NCI-H187 treated with DMSO at 0.1 percent for 48 hours (cell line): Measurements from ENCODE around the gene SSX2IP.
"Not testable (repeated sequence)": the region's sequence is repeated elsewhere in the genome, so short reads cannot be mapped to it uniquely, and the experiment has no call there.

Source experiments
- DNase-seq: peaks from one replicate; lab custom pipeline; 2025; lab: John Stamatoyannopoulos, UW

The SSX2IP gene, protein sequence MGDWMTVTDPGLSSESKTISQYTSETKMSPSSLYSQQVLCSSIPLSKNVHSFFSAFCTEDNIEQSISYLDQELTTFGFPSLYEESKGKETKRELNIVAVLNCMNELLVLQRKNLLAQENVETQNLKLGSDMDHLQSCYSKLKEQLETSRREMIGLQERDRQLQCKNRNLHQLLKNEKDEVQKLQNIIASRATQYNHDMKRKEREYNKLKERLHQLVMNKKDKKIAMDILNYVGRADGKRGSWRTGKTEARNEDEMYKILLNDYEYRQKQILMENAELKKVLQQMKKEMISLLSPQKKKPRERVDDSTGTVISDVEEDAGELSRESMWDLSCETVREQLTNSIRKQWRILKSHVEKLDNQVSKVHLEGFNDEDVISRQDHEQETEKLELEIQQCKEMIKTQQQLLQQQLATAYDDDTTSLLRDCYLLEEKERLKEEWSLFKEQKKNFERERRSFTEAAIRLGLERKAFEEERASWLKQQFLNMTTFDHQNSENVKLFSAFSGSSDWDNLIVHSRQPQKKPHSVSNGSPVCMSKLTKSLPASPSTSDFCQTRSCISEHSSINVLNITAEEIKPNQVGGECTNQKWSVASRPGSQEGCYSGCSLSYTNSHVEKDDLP

GRCh38 chr1:84690397-84691121 lies at the start of gene SSX2IP:
Gene SSX2IP, minus strand, starts transcription at chr1:84690461. Its CDS starts 19,242 bp downstream, at chr1:84671219.
- peak; percentile 75 for DNase-seq

GRCh38 chr1:84738237-84738636 lies 48.0 kb upstream of the SSX2IP start:
- no peak for DNase-seq

DNA sequence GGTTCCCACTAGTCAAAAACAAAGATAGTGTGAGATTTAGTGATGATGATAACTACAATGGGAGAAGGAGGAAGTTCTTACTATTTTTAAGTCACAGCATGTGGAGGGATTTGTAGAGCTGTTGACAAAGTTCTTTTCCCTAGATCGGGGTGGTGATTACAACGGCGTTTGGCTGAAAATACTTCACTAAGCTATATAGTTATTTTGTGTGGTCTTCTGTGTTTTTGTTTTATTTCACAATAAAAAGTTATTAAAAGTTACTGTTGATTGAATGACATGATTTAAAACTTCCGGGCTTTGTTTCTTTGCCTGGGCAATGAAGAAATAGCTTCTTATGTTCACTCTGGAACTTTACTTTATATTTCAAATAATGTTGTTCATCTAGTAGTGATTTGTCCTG lies 47.3 kb upstream of the SSX2IP start:
- DNase-seq = no peak

DNA sequence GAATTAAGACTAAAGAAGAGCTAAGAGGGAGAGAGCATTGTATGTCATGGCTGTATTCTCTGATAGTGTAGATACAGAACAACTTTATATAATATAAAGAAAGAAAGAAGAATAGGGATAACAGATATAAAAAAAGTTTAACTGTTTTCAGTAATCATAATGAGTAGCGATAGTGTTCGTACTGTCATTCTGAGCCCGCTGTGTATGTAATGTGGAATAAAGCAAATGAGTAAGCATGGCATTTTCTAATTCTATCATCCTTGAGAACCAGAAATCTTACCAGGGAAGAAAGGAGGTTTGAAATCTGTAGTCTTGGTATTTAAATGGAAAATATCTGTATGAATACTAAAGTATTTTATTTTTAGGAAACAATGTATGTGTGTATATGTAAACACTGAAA lies 46.7 kb upstream of the SSX2IP start:
- DNase-seq = no peak

DNA sequence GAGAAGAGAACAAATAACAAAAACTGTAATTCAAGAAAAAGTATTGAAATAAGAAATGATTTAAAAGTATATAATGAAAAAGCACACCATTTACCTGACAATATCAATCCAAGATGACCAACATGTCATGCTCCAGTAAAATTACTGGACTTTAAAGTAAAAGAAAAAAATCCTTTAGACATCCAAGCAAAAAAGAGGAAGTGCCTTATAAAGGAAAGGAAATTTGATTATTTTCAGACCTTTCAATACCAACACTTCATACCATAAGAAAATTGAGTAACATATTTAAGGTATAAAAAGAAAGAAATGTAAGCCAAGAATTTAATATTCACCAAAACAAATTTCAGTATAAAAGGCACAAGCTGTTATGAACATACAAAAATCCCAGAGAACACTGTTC lies 46.2 kb upstream of the SSX2IP start:
- no peak for DNase-seq

DNA sequence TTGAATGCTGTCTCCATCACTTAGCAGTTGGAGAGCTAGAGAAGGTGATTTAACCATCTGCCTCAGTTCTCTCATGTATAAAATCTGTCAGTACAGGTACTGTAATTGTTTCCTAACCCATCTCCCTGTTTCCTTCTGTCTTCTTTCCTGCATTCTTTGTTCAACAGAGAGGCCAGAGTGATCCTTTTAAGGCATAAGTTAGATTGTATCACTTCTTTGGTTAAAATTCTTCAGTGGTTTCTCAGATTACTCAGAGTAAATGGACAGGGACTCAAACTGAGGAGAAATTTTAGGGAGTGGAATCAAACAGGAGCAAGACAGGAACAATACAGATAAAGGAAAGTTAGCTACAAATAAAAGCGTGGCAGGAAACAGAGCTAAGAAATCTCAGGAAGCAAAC lies 45.2 kb upstream of the SSX2IP start:
- DNase-seq = no peak

- DNase-seq = no peak
Observed at GRCh38 chr1:84732520-84732919, 42.3 kb upstream of the SSX2IP start.

DNA sequence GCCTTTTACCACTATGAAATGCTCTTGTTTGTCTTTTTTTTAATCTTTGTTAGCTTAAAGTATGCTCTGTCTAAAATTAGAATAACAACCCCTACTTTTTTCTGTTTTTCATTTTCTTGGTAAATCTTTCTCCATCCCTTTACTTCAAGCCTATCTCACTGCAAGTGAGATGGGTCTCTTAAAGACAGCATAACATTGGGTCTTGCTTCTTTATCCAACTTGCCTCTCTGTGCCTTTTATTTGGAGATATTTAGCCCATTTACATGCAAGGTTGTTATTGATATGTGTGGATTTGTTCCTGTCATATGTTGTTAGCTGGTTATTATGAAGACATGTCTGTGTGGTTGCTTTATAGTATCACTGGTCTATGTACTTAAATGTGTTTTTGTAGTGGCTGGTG lies 41.3 kb upstream of the SSX2IP start:
- DNase-seq = no peak

DNA sequence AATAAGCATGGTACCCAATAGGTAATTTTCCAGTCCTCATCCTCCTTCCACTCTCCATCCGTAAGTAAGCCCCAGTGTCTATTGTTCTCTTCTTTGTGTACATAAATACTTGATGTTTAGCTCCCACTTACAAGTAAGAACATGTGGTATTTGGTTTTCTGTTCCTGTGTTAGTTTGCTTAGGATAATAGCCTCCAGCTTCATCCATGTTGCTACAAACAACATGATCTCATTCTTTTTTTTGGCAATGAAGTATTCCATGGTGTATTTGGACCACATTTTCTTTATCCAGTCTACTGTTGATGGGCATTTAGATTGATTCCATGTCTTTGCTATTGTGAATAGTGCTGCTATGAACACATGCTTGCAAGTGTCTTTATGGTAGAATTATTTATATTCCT lies 37.5 kb upstream of the SSX2IP start:
- DNase-seq = not testable (repeated sequence)

DNA sequence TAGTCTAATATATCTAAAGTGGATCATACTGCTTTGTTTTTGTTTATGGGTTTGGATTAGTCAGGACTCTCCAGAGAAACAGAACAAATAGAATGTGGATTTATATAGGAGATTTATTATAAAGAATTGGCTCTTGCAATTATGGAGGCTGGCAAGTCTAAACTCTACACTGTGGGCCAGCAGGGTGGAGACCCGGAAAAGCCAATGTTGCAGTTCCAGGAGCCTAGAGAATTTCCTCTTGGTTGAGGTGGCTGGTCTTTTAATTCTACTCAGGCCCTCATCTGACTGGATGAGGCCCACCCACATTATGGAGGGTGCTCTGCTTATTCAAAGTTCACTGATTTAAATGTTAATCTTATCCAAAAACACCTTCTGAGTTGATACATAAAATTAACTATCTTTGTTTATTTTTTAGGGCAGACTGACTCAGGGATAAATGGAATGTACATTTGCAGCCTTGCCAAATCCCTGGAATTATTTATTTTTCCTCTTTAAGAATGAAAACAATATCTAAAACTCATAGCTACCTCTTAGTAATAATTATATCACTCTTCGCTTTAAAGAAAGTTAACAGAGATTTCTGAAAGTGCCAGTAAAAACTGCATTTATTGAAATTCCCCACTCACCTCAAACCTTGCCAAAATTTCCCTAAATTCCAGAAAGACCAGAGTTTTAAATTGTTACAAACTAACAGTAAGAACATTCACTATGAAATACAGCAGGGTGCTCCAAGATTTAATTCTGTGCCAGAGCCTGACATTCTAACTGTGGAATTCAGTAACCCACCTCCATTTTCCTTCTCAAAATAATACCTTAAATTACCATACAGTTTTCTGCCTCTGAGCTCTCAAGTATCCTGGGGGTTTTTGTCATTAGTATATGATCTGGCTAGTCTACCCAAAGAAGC lies 36.6 kb upstream of the SSX2IP start:
- no peak for DNase-seq

GRCh38 chr1:84724128-84724860 lies 34.0 kb upstream of the SSX2IP start:
- DNase-seq = no peak

DNA sequence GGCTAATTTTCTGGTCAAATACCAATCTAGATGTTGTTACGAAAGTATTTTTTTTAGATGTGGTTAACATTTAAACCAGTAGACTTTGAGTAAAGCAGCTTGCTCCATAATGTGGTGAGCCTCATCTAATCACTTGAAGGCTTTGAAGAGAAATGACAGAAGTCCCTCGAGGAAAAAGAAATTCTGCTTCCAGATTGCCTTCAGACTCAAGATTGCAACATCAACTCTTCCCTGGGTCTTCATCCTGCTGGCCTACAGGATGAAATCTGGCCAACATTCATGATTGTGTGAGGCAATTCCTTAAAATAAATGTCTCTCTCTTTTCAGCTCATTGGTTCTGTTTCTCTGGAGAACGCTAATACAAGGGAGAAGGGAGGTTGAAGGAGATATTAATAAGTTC lies 32.5 kb upstream of the SSX2IP start:
- no peak for DNase-seq

GRCh38 chr1:84721872-84722271 lies 31.6 kb upstream of the SSX2IP start:
- DNase-seq = not testable (repeated sequence)

DNA sequence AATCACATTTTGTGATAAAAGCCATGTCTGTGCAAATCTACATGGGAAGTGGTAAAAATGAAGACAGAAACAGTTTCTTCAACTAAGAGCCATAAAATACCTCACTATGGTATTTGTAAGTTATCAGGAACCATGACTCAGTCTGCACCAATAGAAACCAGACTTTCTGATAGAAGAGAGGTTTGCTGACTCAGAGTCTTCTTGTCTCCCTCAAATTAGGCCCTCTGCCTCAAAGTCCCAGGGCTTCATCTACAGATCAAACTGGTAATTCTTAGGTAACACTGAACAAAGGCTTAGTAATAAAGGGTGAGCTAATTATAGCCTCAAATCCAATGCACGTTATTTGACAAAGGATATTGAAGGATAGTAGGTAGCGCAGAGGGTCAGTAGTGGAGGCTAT lies 30.9 kb upstream of the SSX2IP start:
- no peak for DNase-seq

DNA sequence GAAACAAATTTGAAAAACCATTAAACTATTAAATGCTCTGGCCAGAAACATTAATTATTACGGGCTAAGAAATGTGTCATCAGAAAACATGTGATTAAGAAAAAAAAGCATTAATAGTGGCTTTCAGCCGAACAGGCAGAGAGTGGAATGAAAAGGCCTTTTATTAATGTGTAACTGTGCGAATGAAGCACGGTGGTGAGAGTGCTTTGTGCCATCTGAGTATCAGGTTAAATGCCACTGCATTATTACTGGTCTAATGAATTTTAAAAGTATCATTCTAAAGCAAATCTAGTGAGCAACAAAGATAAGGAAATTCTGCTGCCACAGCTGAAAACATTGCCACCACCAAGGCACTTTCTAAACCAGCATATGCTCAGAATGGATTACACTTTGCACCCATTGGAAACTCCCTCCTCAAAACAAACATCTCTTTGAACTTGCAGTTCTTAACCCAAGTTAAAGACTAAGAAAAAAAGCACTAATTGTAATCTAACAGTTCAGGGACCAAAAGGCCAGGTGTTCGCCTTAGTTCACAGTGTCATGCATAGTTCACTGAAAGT lies 30.0 kb upstream of the SSX2IP start:
- DNase-seq = no peak

- no peak for DNase-seq
Observed at GRCh38 chr1:84719543-84720217, 29.4 kb upstream of the SSX2IP start.

GRCh38 chr1:84715342-84716019 lies 25.2 kb upstream of the SSX2IP start:
- DNase-seq = peak; percentile 94

- DNase-seq = no peak
Observed at GRCh38 chr1:84712276-84712874, 22.1 kb upstream of the SSX2IP start.

DNA sequence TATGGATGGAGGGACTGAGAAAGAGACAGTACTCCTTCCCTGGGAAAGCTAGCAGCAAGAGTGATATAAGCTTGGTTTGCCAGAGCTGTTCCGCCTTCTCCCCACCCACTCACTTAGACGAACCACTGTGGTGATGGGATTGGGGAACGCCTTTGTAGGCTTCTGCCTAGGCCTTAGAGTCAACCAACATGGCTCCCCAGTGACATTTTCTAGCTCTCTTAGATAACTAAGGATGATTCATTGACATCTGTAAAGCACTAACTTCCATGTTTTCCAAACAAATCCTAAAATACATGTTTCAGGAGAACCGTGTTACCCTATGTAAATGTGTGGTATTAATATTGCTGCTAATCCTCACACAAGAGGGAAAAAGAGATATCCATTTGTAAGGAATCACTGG lies 21.6 kb upstream of the SSX2IP start:
- no peak for DNase-seq
